ENCODE data around the gene MCUR1.

Gene MCUR1

DNA sequence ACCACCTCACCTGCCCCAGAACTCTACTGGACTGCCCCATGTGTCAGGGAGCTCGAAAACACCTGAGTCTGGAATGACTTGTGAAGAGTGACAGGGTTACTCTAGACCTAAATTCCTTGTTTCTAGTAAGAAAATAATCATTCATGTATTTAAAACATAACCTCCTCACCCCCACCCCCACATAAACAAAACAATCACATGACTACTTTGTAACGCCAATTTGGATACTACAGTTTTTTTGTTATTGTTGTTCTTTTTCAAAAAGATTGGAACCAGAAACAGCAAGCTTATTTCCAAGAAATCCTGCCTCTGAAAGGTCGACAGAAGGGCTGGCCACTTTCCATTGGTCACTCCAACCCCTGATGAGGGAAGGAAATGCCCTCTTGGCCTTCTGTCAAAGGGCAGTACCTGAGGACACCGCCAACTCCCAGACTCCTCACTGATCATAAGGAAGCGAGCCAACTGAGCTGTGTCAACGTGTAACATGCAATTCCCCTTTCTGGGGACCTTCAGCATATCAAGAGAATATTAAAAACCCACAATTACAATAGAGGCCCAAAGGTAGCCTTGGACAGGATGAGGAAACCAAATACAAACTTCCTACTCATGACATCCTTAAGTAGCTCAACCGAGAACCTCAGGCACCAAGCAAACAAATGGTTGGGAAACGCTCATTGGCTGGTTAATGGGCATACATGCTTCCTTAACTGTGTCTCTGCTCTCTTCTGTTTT, 2.6 kb downstream of the MCUR1 start:
- H3K4me3 ChIP-seq (ENCODE audit: low read length), result no peak overlapping the region
- no peak for DNase-seq (ENCODE audit: low read depth)
- TF ChIP-seq, protein P1, sequence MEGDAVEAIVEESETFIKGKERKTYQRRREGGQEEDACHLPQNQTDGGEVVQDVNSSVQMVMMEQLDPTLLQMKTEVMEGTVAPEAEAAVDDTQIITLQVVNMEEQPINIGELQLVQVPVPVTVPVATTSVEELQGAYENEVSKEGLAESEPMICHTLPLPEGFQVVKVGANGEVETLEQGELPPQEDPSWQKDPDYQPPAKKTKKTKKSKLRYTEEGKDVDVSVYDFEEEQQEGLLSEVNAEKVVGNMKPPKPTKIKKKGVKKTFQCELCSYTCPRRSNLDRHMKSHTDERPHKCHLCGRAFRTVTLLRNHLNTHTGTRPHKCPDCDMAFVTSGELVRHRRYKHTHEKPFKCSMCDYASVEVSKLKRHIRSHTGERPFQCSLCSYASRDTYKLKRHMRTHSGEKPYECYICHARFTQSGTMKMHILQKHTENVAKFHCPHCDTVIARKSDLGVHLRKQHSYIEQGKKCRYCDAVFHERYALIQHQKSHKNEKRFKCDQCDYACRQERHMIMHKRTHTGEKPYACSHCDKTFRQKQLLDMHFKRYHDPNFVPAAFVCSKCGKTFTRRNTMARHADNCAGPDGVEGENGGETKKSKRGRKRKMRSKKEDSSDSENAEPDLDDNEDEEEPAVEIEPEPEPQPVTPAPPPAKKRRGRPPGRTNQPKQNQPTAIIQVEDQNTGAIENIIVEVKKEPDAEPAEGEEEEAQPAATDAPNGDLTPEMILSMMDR (conservative IDR thresholded peaks at IDR 0.05; ENCODE audit: low read length), result no peak

DNA sequence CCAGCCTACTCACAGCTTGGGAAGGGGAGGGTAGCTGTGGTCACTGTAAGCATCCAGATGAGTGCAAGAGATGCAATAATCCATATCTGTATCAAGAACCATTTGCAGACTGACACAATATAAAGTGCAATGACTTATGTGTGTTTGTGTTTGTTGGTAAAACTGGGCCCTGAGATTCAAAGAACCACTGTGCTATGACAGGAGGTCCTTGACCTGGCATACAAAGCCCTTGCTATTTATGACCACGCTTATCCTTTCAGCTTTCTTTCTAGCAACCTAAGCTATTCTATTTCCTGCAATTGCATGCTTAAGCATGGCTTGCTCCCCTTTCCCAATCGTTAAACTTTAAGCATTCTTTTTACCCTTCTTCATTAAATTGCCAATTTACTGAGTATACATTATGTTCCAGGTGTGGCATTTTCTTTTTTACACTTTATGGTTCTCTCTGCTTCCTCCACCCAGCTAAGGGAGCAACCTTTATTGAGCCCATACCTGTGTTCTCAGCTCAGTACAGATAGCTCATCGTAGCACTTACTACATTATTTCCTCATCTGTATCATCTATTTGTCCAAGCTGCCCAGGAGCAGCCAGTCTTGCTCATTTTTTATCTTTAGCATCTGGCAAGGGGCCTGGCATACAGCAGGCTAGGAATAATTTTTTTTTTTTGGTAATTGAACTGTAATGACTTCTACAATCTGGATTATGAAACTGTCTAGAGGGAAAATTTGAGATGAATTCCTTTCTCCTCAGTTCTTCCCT, 3.5 kb downstream of the MCUR1 start:
- H3K4me3 ChIP-seq (ENCODE audit: low read length), result no peak overlapping the region
- peak; percentile 50 for DNase-seq (ENCODE audit: low read depth)
- TF ChIP-seq, protein P1 (conservative IDR thresholded peaks at IDR 0.05; ENCODE audit: low read length), result no peak

DNA sequence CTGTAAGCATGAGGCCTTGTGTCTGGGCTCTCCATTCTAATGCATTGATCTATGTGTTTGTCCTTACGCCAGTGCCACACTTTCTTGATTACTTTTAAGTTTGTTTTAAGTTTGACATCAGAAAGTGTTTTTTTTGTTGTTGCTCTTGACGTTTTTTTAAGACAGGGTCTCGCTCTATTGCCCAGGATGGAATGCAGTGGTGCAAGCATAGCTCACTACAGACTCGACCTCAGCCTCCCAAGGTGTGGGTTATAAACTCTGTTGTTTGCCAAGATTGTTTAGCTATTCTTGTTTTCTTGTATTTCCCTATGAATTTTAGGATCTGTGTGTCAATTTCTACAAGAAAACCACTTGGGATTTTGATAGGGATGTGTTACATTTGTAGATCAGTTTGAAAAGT, 5.6 kb downstream of the MCUR1 start:
- H3K4me3 ChIP-seq (ENCODE audit: low read length), result no peak overlapping the region
- TF ChIP-seq, protein P1 (conservative IDR thresholded peaks at IDR 0.05; ENCODE audit: low read length), result no peak
- no peak for DNase-seq (ENCODE audit: low read depth)

DNA sequence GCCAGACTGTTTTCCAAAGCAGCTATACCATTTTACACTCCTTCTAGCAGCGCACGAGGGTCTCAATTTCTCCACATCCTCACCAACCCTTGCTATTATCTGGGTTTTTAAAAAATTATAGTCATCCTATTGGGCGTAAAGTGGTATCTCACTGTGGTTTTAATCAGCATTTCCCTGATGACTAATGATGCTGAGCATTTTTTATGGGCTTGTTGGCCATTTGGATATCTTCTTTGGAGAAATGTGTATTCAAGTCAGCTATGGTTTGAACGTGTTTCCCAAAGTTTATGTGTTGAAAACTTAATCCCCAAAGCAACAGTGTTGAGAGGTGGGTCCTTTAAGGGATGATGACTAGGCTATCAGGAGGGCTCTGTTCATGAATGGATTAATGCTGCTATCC, 6.7 kb downstream of the MCUR1 start:
- DNase-seq (ENCODE audit: low read depth), result peak; percentile 15
- H3K4me3 ChIP-seq (ENCODE audit: low read length), result no peak overlapping the region
- TF ChIP-seq, protein P1 (conservative IDR thresholded peaks at IDR 0.05; ENCODE audit: low read length), result no peak

DNA sequence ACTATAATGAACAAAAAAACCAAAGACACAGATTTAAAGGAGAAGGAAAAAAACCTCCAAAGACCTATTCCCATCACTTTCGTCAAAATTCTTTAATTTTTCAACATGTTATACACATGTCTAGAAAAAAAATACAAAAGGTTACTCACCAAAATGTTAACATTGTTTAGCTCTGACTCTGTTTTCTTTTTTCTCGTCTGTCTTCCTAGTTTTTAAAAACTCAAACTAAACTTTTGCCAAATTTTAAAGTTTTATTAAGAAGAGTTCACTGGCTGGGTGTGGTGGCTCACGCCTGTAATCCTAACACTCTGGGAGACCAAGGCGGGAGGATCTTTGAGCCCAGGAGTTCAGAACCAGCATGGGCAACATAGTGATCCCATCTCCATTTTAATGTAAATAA, 10.8 kb downstream of the MCUR1 start:
- DNase-seq (ENCODE audit: low read depth), result peak; percentile 47
- TF ChIP-seq, protein P1 (conservative IDR thresholded peaks at IDR 0.05; ENCODE audit: low read length), result no peak
- H3K4me3 ChIP-seq (ENCODE audit: low read length), result no peak overlapping the region

DNA sequence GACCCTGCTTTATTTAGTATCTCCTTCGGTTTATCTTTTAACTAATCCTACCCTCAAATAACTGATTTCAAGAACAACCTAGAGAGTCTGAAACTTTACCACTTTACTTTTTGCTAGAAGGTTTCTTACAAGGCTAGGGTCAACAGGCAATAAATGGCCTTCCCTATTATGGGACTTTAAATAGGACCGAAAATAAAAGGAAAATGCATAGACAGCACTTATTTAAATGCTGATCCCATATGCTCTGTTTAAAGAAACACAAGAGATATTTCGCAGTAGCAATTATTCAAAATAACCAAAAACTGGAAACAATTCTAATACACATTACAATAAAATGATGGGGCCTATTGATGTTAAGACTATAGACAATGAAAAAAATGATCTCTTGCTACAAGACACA, 13.7 kb downstream of the MCUR1 start:
- TF ChIP-seq, protein P1 (conservative IDR thresholded peaks at IDR 0.05; ENCODE audit: low read length), result no peak
- DNase-seq (ENCODE audit: low read depth), result no peak
- no peak overlapping the region for H3K4me3 ChIP-seq (ENCODE audit: low read length)

DNA sequence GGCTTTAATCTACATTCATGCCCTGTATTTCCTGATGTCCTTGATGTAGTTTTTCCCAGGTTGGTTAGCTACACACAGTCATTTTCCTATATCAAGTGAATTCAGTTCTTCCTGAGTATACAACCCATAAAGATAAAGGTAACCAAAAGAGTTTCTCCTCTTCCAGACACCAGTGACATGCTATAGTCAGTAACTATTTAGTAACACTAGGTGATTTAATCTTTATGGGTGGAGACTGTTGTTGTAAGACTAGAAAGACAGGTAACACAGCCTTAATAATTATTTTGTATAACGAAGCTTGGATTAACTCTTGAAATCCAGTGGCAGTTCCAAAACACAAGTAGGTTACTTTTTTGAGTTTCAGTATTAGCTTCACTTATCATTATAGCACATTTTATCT, 17.6 kb downstream of the MCUR1 start:
- TF ChIP-seq, protein P1 (conservative IDR thresholded peaks at IDR 0.05; ENCODE audit: low read length), result no peak
- H3K4me3 ChIP-seq (ENCODE audit: low read length), result no peak overlapping the region
- DNase-seq (ENCODE audit: low read depth), result no peak
